CD8-positive, alpha-beta memory T cell (primary cell): ENCODE measurements around the gene KHDC4. TPM values are rescaled to one million over a fixed set of nuclear protein-coding genes. Genes with fewer than 3 reads are reported as not detected.

Source experiments
- CTCF ChIA-PET: fragments of 350-600 bp; sonication (Branson Sonifier 250); formaldehyde crosslinking; loops from one replicate; lab custom pipeline; 2021; ENCODE audit warnings: antibody characterized with exemption; lab: Charles Lee
- POLR2A ChIA-PET: fragments of 350-600 bp; sonication (Branson Sonifier 250); formaldehyde crosslinking; loops from one replicate; lab custom pipeline; 2021; ENCODE audit warnings: antibody characterized with exemption; lab: Charles Lee
- DNase-seq, 5 donors: peaks; one replicate each; pipeline versions ENCODE4 v3.0.0 to v3.0.0-alpha.2; 2020 to 2022; ENCODE audit warnings: mixed read lengths in 1 of 5
- H3K27ac ChIP-seq: one replicate; pipeline ENCODE4 v1.7.0; 2013; ENCODE audit warnings: low read depth, mild to moderate bottlenecking, low read length, moderate library complexity
- H3K27me3 ChIP-seq: 2 replicates; pipeline ENCODE4 v1.7.0; 2013; ENCODE audit warnings: low read length, mild to moderate bottlenecking; ENCODE audit not compliant: insufficient read depth, poor library complexity, severe bottlenecking
- H3K36me3 ChIP-seq: 2 replicates; pipeline ENCODE4 v1.7.0; 2013; ENCODE audit warnings: mild to moderate bottlenecking, low read length, moderate library complexity; ENCODE audit not compliant: insufficient read depth
- H3K4me1 ChIP-seq: 2 replicates; pipeline ENCODE4 v1.7.0; 2013; ENCODE audit warnings: mild to moderate bottlenecking, low read length, moderate library complexity; ENCODE audit not compliant: insufficient read depth
- H3K4me3 ChIP-seq: 2 replicates; pipeline ENCODE4 v1.7.0; 2013; ENCODE audit warnings: mild to moderate bottlenecking, low read length
- H3K9me3 ChIP-seq: 2 replicates; pipeline ENCODE4 v1.7.0; 2013; ENCODE audit warnings: mild to moderate bottlenecking, low read length
- H3K27ac Mint-ChIP-seq, 8 donors: one replicate each; pipeline ENCODE4 v1.8.0; 2020 to 2021; ENCODE audit warnings: mixed read lengths in 8 of 8, mild to moderate bottlenecking in 6 of 8, inconsistent platforms in 3 of 8, moderate library complexity in 3 of 8
- H3K27me3 Mint-ChIP-seq, 2 donors: one replicate each; pipeline ENCODE4 v1.8.0; 2020 to 2021; ENCODE audit warnings: mixed read lengths in 2 of 2, mild to moderate bottlenecking in 1 of 2, moderate library complexity in 1 of 2
- H3K36me3 Mint-ChIP-seq, 3 donors: one replicate each; pipeline ENCODE4 v1.8.0; 2020 to 2021; ENCODE audit warnings: mixed read lengths in 3 of 3, inconsistent platforms in 1 of 3, mild to moderate bottlenecking in 1 of 3
- H3K4me1 Mint-ChIP-seq, 3 donors: one replicate each; pipeline ENCODE4 v1.8.0; 2020 to 2021; ENCODE audit warnings: mixed read lengths in 3 of 3, inconsistent platforms in 1 of 3, mild to moderate bottlenecking in 1 of 3
- H3K4me3 Mint-ChIP-seq, 7 donors: one replicate each; pipeline ENCODE4 v1.8.0; 2020 to 2021; ENCODE audit warnings: mixed read lengths in 7 of 7, mild to moderate bottlenecking in 6 of 7, moderate library complexity in 4 of 7, inconsistent platforms in 2 of 7
- H3K9me3 Mint-ChIP-seq, 5 donors: one replicate each; pipeline ENCODE4 v1.8.0; 2020 to 2022; ENCODE audit warnings: mixed read lengths in 5 of 5, mild to moderate bottlenecking in 3 of 5, moderate library complexity in 2 of 5, inconsistent platforms in 1 of 5
- polyA plus RNA-seq: library from polyadenylated mRNA; unstranded; fragments of 300-500 nt; fragmentation: Illumina TruSeq; gene quantifications from one replicate; pipeline ENCODE4 v1.2.3, GENCODE V29; 2021
- total RNA-seq, 2 experiments: library from RNA; stranded (reverse); gene quantifications; one replicate each; pipeline ENCODE4 v1.2.3, GENCODE V29; 2021

KHDC4 gene
- total and polyA plus RNA-seq, 3 experiments from 2014 or later, result 8.2 to 61.2 (median 58.8) TPM

DNA sequence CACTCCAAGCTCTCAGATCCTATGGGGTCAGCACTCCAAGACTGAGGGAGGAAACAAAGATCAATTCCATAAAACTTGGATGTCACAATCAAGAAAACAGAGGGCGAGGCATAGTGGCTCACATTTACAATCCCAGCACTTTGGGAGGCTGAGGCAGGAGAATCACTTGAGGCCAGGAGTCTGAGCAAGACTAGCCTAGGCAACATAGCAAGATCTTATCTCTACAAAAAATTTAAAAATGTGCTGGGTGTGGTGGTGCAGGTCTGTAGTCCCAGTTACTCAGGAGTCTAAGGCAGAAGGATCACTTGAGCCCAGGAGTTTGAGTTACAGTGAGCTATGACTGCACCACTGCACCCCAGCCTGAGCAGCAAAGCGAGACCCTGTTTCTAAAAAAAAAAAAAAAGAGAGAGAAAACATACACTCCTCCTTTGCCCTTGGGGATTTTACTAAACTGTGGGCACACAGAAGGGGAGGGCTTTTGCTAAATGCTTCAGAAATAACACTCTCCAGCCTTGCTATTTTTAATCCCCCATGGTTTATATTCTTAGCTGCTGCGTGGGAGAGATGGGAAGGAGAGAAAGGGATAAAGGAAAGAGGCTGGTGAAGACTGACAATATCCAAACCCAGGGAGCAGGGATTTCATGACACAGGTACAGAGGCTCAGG is 26.0 kb upstream of the KHDC4 start:
- H3K36me3 Mint-ChIP-seq, result peaks cover 6 to 79% (median 20%) of the 10 kb centered on the region in 3 donors

GRCh38 chr1:155957411-155957915 is 23.2 kb upstream of the KHDC4 start:
- no peaks in the 10 kb centered on the region for H3K4me1 ChIP-seq
- no peak overlapping the region for H3K4me3 ChIP-seq
- peaks cover 71% of the 10 kb centered on the region for H3K36me3 ChIP-seq
- Mint-ChIP-seq H3K27me3 (no peaks in the 10 kb centered on the region), H3K36me3 (peaks cover 10 to 83% (median 21%) of the 10 kb centered on the region in 3 donors), H3K27ac (peak overlapping the region in 3 of 8 donors; percentile 27 to 53 (median 52)), H3K4me1 (peaks cover 4 to 12% (median 6%) of the 10 kb centered on the region in 3 donors), H3K9me3 (no peaks in the 10 kb centered on the region), H3K4me3 (no peak overlapping the region)
- CTCF ChIA-PET, result interaction anchor here (0.9 to 1.7 kb wide), 4 partner anchors 12 to 32 kb away, joined by 3 to 5 read pairs (median 4); partner anchors contain the start of gene KHDC4
- DNase-seq, result no peak
- POLR2A ChIA-PET, result interaction anchor here (1.0 kb wide), 2 partner anchors 11 to 19 kb away, joined by 3 to 4 read pairs; no protein-coding TSS in a partner anchor
- no peak overlapping the region for H3K27ac ChIP-seq
- H3K27me3 ChIP-seq, result no peaks in the 10 kb centered on the region
- no peaks in the 10 kb centered on the region for H3K9me3 ChIP-seq

More for the DNA sequence above, 26.0 kb upstream of the KHDC4 start:
- peak overlapping the region; percentile 45 to 94 (median 69) for H3K27ac Mint-ChIP-seq
- ChIA-PET CTCF (interaction anchor here (1.7 kb wide), 1 partner anchor 30 kb away, joined by 6 read pairs; no protein-coding TSS in a partner anchor), POLR2A (no interaction called here)
- no peaks in the 10 kb centered on the region for H3K9me3 ChIP-seq
- H3K4me1 Mint-ChIP-seq, result peaks cover 4 to 18% (median 10%) of the 10 kb centered on the region in 3 donors
- no peak overlapping the region for H3K4me3 Mint-ChIP-seq
- peaks cover 5% of the 10 kb centered on the region for H3K4me1 ChIP-seq
- no peaks in the 10 kb centered on the region for H3K9me3 Mint-ChIP-seq
- H3K27ac ChIP-seq, result no peak overlapping the region
- peaks cover 71% of the 10 kb centered on the region for H3K36me3 ChIP-seq
- no peaks in the 10 kb centered on the region for H3K27me3 ChIP-seq
- no peak for DNase-seq
- H3K4me3 ChIP-seq, result no peak overlapping the region
- H3K27me3 Mint-ChIP-seq, result no peaks in the 10 kb centered on the region

GRCh38 chr1:155954645-155955044 is 20.4 kb upstream of the KHDC4 start:
- CTCF ChIA-PET, result interaction anchor here (1.4 to 2.3 kb wide), 2 partner anchors 22 to 35 kb away, joined by 3 to 7 read pairs; no protein-coding TSS in a partner anchor
- peaks cover 10 to 81% (median 16%) of the 10 kb centered on the region in 3 donors for H3K36me3 Mint-ChIP-seq

GRCh38 chr1:155952505-155952890 is 18.3 kb upstream of the KHDC4 start:
- H3K4me1 Mint-ChIP-seq, result peaks cover 0 to 3% (median 0%) of the 10 kb centered on the region in 3 donors
- no peaks in the 10 kb centered on the region for H3K27me3 Mint-ChIP-seq
- DNase-seq, result no peak
- H3K27me3 ChIP-seq, result no peaks in the 10 kb centered on the region
- no peak overlapping the region for H3K4me3 ChIP-seq
- no peaks in the 10 kb centered on the region for H3K9me3 ChIP-seq
- no peak overlapping the region for H3K27ac ChIP-seq
- ChIA-PET CTCF (no interaction called here), POLR2A (interaction anchor here (1.8 kb wide), 1 partner anchor 18 kb away, joined by 4 read pairs; no protein-coding TSS in a partner anchor)
- no peaks in the 10 kb centered on the region for H3K4me1 ChIP-seq
- peaks cover 59% of the 10 kb centered on the region for H3K36me3 ChIP-seq
- H3K9me3 Mint-ChIP-seq, result no peaks in the 10 kb centered on the region
- no peak overlapping the region for H3K4me3 Mint-ChIP-seq
- H3K27ac Mint-ChIP-seq, result peak overlapping the region in 2 of 8 donors; percentile 56 to 90
- H3K36me3 Mint-ChIP-seq, result peaks cover 10 to 78% (median 16%) of the 10 kb centered on the region in 3 donors

More at GRCh38 chr1:155954645-155955044, 20.4 kb upstream of the KHDC4 start:
- DNase-seq, result no peak
- H3K4me3 Mint-ChIP-seq, result no peak overlapping the region
- no peaks in the 10 kb centered on the region for H3K4me1 Mint-ChIP-seq
- Histone ChIP-seq H3K4me1 (no peaks in the 10 kb centered on the region), H3K36me3 (peaks cover 72% of the 10 kb centered on the region), H3K27ac (no peak overlapping the region), H3K4me3 (no peak overlapping the region), H3K9me3 (no peaks in the 10 kb centered on the region), H3K27me3 (no peaks in the 10 kb centered on the region)
- H3K9me3 Mint-ChIP-seq, result no peaks in the 10 kb centered on the region
- peak overlapping the region in 1 of 8 donors; percentile 52 for H3K27ac Mint-ChIP-seq
- H3K27me3 Mint-ChIP-seq, result no peaks in the 10 kb centered on the region
- POLR2A ChIA-PET, result interaction anchor here (0.6 to 2.0 kb wide), 2 partner anchors 10 to 414 kb away, joined by 3 to 11 read pairs; no protein-coding TSS in a partner anchor

- POLR2A ChIA-PET, result interaction anchor here (1.8 kb wide), 1 partner anchor 17 kb away, joined by 4 read pairs; no protein-coding TSS in a partner anchor
- no peak for DNase-seq
- no peaks in the 10 kb centered on the region for H3K9me3 Mint-ChIP-seq
- no peaks in the 10 kb centered on the region for H3K27me3 Mint-ChIP-seq
- no peak overlapping the region for H3K4me3 Mint-ChIP-seq
- H3K27ac Mint-ChIP-seq, result peak overlapping the region in 3 of 8 donors; percentile 6 to 56 (median 46)
- CTCF ChIA-PET, result no interaction called here
- Histone ChIP-seq H3K4me3 (no peak overlapping the region), H3K4me1 (peaks cover 4% of the 10 kb centered on the region), H3K27me3 (no peaks in the 10 kb centered on the region), H3K27ac (no peak overlapping the region), H3K9me3 (no peaks in the 10 kb centered on the region), H3K36me3 (peaks cover 57% of the 10 kb centered on the region)
- peaks cover 4 to 78% (median 13%) of the 10 kb centered on the region in 3 donors for H3K36me3 Mint-ChIP-seq
- H3K4me1 Mint-ChIP-seq, result peaks cover 4 to 7% (median 5%) of the 10 kb centered on the region in 3 donors
Observed at GRCh38 chr1:155951753-155952504, 17.7 kb upstream of the KHDC4 start.

- Histone ChIP-seq H3K36me3 (peaks cover 55% of the 10 kb centered on the region), H3K27me3 (no peaks in the 10 kb centered on the region), H3K27ac (no peak overlapping the region), H3K9me3 (no peaks in the 10 kb centered on the region), H3K4me1 (peaks cover 15% of the 10 kb centered on the region), H3K4me3 (no peak overlapping the region)
- H3K36me3 Mint-ChIP-seq, result peaks cover 4 to 80% (median 14%) of the 10 kb centered on the region in 3 donors
- no peak overlapping the region for H3K4me3 Mint-ChIP-seq
- no peaks in the 10 kb centered on the region for H3K27me3 Mint-ChIP-seq
- H3K4me1 Mint-ChIP-seq, result peaks cover 15 to 18% (median 16%) of the 10 kb centered on the region in 3 donors
- CTCF ChIA-PET, result no interaction called here
- POLR2A ChIA-PET, result interaction anchor here (1.8 kb wide), 1 partner anchor 16 kb away, joined by 4 read pairs; no protein-coding TSS in a partner anchor
- peak overlapping the region in 1 of 8 donors; percentile 82 for H3K27ac Mint-ChIP-seq
- no peaks in the 10 kb centered on the region for H3K9me3 Mint-ChIP-seq
- DNase-seq, result no peak
Observed at GRCh38 chr1:155950829-155951228, 16.6 kb upstream of the KHDC4 start.

DNA sequence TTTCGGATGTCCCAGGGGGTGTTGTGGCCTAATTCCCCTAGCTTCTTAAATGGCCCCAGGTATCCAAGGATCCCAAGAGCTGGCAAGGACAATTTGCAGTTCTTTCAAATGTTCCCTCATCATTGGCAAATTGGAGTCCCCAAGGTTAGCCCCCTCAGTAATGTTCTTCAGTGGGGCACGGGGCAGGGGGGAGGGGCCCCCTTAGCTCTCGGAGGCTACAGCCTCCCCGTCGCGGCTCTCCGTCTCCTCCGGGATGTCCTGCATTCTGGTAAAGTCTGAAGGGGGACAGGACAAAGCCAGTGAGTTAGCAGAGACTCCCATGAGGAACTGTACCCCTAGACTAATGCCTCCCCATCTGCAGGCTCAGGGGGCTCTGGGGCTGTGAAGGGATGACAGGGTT is 13.5 kb upstream of the KHDC4 start:
- peak overlapping the region in 7 of 8 donors; percentile 10 to 89 (median 83) for H3K27ac Mint-ChIP-seq
- H3K9me3 Mint-ChIP-seq, result no peaks in the 10 kb centered on the region
- peak overlapping the region in 1 of 7 donors; percentile 23 for H3K4me3 Mint-ChIP-seq
- H3K4me1 ChIP-seq, result peaks cover 31% of the 10 kb centered on the region
- POLR2A ChIA-PET, result interaction anchor here (0.6 to 1.0 kb wide), 3 partner anchors 28 to 54 kb away, joined by 3 to 4 read pairs (median 3); partner anchors contain the start of gene ARHGEF2
- H3K9me3 ChIP-seq, result no peaks in the 10 kb centered on the region
- H3K4me3 ChIP-seq, result no peak overlapping the region
- H3K27me3 Mint-ChIP-seq, result no peaks in the 10 kb centered on the region
- CTCF ChIA-PET, result interaction anchor here (0.9 to 1.9 kb wide), 3 partner anchors 11 to 59 kb away, joined by 3 to 4 read pairs (median 3); no protein-coding TSS in a partner anchor
- H3K27ac ChIP-seq, result no peak overlapping the region
- H3K36me3 Mint-ChIP-seq, result peaks cover 0 to 57% (median 7%) of the 10 kb centered on the region in 3 donors
- no peaks in the 10 kb centered on the region for H3K27me3 ChIP-seq
- H3K36me3 ChIP-seq, result peaks cover 37% of the 10 kb centered on the region
- DNase-seq, result no peak
- peaks cover 22 to 36% (median 26%) of the 10 kb centered on the region in 3 donors for H3K4me1 Mint-ChIP-seq
